ENCODE data around the gene TOR1A.

The TOR1A gene

GRCh38 chr9:129838707-129839259 is 14.8 kb upstream of the TOR1A start:
- no peak overlapping the region for H3K27ac ChIP-seq
- no peak for TF ChIP-seq ZFX (IDR thresholded peaks at IDR 0.05)
- TF ChIP-seq CTCF (conservative IDR thresholded peaks at IDR 0.05) = no peak

GRCh38 chr9:129836311-129837007 is 12.5 kb upstream of the TOR1A start:
- H3K27ac ChIP-seq = no peak overlapping the region; the same call in 1 of the 2 replicates
- TF ChIP-seq ZFX (IDR thresholded peaks at IDR 0.05) (no peak), CTCF (conservative IDR thresholded peaks at IDR 0.05) (no peak)

GRCh38 chr9:129835860-129836223 is 11.9 kb upstream of the TOR1A start:
- no peak for TF ChIP-seq ZFX (IDR thresholded peaks at IDR 0.05)
- no peak for TF ChIP-seq CTCF (conservative IDR thresholded peaks at IDR 0.05)
- H3K27ac ChIP-seq = peak overlapping the region; percentile 76

- peak within 1 kb of the TSS; percentile 76 for H3K27ac ChIP-seq
- TF ChIP-seq CTCF (conservative IDR thresholded peaks at IDR 0.05) = no peak
- peak; percentile 53; the same call in 1 of the 2 replicates for TF ChIP-seq ZFX (IDR thresholded peaks at IDR 0.05)
These were observed 11.4 kb upstream of the TOR1A start, which contains the start of the genes C9orf78 and USP20 for GRCh38 chr9:129835128-129835859. C9orf78 (minus strand) TSS chr9:129835275; CDS start chr9:129835221, 54 bp downstream. USP20 (plus strand) TSS chr9:129835458; CDS start chr9:129852556, 17,098 bp downstream.

- TF ChIP-seq CTCF (conservative IDR thresholded peaks at IDR 0.05) (no peak), ZFX (IDR thresholded peaks at IDR 0.05) (no peak)
- H3K27ac ChIP-seq = peak overlapping the region; percentile 76
These were observed 10.7 kb upstream of the TOR1A start for GRCh38 chr9:129834489-129835127.

GRCh38 chr9:129832982-129833381 is 9.0 kb upstream of the TOR1A start:
- TF ChIP-seq ZFX (IDR thresholded peaks at IDR 0.05) (no peak), CTCF (conservative IDR thresholded peaks at IDR 0.05) (no peak)
- no peak overlapping the region for H3K27ac ChIP-seq

Measured in C4-2B (cell line).